GM21360 (cell line): ENCODE measurements around the gene ODAD4.

Experiments
- ATAC-seq: cut with Tn5 transposase; IDR thresholded peaks from one replicate; pipeline ENCODE4 v1.9.1; 2021; ENCODE audit warnings: mild to moderate bottlenecking, moderate library complexity; ENCODE audit not compliant: unreplicated experiment

The ODAD4 gene

DNA sequence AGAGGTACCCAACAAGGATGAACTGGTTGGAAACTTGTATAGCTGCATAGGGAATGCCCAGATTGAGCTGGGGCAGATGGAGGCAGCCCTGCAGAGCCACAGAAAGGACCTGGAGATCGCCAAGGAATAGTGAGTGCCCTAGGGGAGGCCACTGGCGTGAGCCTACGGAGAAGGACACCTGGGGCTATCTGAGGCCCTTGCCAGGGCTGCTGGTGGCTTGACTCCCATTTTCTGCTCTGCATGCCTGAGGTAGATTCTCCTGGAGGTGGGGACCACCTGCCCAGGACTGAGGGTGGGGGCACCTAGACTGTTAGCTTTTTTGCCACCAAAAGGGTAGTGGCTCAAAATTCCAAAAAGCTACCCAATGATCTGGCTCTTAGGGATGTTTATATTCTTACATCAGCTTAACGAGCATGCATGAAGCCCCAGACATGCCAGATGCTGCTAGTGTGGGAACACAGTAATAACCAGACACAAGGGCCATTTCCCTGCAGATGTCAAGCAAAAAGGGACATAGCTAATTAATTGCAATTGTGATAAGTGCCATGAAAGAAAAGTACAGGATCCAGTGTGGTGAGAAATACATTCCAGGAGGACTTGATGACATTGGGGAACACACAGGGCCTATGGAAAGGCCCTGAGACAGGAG, 8.8 kb downstream of the ODAD4 start:
- no peak for ATAC-seq

DNA sequence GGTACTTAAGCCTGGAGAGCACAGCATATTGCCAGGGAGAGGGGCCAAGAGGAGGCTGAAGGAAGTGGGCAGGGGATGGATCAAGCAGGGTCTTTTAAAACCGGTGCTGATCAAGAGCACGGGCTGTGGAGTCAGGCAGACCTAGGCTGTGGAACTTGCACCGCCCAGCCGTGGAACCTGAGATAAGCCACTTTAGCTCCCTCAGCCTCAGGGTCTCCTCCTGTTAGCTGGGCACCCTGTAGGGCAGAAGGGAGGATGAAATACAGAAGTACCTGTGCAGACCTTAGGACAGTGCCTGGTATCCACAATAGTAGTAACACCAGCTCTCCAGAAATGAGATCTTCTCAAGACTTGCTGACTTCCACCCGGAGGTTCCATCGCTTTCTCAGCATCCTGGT, 9.3 kb downstream of the ODAD4 start:
- ATAC-seq: no peak

DNA sequence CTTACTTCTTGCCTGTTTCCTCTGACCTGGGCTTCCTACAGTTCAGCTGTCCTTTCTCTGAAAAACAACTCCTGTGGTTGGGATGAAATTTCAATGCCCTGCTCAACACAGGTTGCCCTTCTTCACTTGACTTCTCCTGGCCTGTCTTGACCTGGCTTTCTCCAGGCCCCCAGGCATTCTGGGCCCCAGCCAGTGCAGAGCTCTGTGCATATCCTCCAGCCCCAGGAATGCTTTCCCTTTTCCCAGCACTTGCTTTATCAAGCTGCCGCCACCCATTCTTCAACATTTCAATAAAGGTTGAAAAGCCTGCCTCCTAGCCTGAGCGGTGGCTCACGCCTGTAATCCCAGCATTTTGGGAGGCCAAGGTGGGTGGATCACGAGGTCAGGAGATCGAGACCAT, 10.8 kb downstream of the ODAD4 start:
- no peak for ATAC-seq

DNA sequence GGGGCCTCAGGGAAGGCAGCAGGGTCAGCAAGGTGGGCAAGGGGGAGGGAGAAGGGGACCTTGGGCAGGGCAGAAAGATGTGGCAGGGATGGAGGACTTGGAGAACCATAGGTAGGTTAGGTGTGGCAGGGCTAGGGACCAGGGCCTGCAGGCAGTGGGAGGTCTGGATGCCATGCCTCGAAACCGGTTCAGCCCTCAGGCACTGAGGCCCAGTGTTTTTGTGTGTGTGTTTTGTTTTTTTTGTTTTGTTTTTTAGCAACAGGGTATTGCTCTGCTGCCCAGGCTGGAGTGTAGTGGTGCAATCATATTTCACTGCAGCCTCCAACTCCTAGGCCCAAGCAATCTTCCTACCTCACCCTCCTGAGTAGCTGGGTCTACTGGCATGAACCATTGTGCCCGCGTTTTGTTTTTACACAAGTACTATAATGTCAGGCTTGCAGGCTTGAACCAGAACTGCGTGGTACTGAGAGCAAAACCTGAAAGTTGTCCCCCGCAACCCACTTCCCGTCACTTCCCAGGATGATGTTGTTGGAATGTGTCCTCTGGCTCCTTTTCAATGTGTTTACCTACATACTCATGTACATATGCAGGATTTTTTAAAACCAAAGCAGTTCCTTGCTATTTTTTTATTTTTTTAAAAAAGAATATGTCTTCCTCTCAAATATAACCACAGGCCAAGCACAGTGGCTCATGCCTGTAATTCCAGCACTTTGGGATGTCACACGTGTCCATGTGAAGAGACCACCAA, 12.4 kb downstream of the ODAD4 start:
- no peak for ATAC-seq

DNA sequence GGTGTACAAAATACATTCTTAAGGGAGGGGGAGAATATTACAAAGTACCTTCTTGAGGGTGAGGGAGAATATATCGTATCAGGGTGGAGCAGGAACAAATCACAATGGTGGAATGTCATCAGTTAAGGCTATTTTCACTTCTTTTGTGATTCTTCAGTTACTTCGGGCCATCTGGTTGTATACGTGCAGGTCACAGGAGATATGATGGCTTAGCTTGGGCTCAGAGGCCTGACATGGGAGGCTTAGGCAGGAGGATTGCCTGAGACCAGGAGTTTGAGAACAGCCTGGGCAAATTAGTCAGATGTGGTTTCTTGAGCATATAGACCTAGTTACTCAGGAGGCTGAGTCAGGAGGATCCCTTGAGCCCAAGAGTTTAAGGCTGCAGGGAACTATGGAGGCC, 13.1 kb downstream of the ODAD4 start:
- ATAC-seq: no peak

DNA sequence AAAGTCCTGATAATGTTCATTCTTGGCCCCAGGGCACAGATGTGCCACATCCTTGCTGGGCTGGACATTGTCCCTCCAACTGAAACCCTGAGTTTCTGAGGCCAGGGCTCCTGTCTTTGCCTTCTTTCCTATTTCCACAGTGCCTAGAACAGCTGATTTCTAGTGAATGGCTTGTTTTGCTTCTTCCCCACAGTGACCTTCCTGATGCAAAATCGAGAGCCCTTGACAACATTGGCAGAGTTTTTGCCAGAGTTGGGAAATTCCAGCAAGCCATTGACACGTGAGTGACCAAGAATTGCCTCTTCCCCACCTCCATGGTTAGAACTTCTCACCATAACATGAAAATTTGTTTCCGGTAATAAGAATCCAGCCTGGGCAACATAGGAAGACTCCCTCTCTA, 14.5 kb downstream of the ODAD4 start:
- ATAC-seq: no peak

DNA sequence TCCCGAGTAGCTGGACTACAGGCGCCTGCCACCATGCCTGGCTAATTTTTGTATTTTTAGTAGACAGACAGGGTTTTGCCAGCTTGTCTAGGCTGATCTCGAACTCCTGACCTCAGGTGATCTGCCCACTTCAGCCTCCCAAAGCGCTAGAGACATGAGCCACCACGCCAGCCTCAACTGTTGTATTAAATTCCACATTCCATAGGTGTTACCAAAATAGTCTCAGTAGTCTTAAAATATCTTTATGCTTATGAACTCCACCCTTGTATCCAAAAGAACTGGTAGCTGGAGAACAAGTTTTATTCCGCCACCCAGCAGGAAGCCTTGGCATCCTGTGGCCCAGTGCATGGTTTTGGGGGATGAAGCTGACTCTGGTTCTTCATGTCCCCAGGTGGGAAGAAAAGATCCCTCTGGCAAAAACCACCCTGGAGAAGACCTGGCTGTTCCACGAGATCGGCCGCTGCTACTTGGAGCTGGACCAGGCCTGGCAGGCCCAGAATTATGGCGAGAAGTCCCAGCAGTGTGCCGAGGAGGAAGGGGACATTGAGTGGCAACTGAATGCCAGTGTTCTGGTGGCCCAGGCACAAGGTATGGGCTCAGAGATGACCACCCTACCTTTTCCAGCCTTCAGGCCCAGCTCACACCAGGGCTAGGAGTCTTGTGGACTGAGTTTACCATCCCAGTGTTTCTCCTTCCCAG, 18.5 kb downstream of the ODAD4 start:
- ATAC-seq: no peak

DNA sequence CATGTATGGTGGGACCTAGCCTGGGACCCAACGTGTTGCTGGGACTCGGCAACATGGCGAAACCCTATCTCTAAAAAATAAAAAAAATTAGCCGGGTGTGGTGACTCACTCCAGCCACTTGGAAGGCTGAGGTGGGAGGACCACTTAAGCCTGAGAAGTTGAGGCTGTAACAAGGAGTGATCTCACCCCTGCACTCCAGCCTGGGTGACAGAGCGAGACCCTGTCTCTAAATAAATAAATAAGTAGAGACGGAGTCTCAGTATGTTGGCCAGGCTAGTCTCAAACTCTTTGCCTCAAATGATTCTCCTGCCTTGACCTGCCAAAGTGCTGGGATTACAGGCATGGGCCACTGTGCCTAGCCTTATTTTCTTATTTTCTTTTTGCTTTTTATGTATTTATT, 26.1 kb downstream of the ODAD4 start:
- no peak for ATAC-seq

DNA sequence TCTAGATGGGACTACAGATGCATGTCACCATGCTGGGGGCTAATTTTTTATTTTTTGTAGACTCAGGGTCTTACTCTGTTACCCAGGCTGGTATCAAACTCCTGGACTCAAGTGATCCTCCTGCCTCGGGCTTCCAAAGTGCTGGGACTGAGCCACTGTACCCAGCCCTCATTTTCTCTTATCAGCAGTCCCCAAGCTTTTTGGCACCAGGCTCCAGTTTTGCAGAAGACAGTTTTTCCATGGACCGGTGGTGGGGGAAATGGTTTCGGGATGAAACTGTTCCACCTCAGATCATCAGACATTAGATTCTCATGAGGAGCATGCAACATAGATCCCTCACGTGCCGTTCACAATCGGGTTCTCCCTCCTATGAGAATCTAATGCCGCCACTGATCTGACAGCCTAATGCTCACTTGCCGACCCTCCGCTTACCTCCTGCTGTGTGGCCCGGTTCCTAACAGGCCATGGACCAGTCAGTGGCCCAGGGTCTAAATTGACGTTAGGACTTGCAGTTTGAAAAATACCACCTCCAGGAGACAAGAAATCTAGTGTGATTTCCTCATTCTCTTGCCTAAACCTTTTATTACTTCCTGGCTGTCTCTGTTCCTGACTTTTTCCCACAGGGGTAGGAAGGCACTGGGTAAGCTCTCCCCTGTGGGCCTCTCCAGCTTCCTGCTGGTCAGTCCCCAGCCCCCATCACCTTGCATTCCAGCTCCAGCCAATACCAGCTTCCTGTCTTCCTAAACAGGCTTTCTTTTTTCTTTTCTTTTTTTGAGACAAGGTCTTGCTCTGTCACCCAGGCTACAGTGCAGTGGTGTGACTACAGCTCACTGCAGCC, 26.8 kb downstream of the ODAD4 start:
- no peak for ATAC-seq

DNA sequence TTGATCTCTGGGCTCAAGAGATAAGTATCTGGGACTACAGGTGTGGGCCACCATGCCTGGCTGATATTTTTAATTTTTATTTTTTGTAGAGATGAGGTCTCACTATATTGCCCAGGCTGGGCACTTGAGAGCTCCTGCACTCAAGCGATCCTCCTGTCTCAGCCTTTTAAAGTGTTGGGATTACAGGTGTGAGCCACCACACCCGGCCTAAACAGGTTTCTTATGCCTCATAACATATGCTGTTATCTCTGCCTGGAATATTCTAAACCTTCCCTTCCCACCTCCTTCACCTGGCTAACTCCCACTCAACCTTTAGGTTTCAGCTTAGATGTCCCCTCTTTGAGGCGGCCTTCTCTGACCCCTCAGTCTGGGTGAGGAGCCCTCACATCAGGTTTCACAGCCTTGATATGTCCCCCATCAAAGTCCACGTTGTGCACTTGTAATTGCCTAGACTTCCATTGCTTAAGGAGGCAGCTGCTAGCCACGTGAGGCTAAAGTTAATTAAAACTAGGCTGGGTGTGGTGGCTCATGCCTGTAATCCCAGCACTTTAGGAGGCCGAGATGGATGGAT, 27.5 kb downstream of the ODAD4 start:
- ATAC-seq: no peak

DNA sequence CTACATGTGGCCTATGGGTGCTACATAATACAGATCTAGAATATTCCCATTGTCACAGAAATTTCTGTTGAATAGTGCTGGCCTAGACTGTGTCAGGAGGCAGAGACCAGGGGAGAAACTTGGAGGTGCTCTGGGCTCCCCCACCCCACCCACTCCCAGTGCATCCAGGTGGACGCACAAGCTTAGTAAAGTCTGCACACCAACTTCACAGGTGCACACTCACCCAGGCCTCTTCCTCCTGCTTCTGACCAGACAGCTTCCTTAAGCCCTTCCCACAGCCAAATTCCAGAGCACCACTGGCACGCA, 28.6 kb downstream of the ODAD4 start:
- no peak for ATAC-seq

DNA sequence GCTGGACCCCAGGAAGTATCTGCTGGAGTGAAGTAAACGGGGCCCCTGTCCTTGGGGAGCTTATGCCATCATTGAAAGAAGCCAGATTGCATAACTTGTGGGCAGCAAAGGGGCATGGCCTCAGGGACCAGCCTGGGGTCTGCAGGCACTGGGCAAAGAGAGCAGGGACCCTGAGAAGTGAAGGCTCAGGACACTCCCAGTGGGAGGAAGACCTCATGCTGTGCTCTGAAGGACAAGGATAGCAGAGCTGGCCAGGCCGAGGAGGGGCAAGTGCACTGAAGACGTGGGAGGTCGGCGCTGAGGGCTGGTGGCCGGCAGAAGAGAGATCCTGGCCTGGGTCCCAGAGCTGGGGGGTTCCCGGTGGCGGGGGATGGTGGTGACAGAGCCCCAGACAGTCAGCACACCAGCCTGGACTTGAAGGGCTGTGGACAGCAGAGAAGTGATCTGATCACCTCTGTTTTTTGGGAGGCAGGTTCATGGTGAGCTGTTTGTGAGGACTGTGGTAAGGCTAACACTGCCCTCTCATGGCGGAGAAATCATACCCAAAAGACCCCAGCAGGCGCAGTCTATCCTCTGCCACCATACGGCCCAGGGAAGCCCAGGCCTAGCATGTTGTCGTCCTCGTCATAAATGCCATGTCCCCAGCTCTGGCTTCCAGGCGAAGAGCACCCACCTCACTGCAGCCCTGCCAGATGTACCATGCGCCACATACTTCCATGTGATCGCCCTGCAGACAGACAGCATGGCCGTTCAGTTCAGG, 29.1 kb downstream of the ODAD4 start:
- no peak for ATAC-seq

DNA sequence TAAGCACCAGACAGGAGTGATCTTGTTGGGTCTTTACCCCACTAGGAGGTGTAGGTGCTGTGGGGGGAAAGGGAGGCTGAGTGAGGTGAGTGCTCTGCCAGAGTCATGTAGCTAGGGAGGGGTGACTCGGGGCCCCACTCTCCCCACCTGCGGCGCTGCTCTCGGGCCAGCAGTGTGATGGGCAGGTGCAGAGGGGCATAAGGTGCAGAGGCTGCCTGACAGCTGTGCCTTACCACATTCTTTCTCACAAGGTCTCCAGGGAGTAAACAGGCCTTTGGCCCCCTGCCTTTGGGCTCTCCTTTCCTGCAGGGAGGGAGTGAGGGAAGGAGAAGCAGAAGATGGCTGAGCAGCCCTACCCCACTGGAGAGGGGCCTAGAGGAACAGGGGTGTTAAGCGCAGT, 31.7 kb downstream of the ODAD4 start:
- no peak for ATAC-seq

DNA sequence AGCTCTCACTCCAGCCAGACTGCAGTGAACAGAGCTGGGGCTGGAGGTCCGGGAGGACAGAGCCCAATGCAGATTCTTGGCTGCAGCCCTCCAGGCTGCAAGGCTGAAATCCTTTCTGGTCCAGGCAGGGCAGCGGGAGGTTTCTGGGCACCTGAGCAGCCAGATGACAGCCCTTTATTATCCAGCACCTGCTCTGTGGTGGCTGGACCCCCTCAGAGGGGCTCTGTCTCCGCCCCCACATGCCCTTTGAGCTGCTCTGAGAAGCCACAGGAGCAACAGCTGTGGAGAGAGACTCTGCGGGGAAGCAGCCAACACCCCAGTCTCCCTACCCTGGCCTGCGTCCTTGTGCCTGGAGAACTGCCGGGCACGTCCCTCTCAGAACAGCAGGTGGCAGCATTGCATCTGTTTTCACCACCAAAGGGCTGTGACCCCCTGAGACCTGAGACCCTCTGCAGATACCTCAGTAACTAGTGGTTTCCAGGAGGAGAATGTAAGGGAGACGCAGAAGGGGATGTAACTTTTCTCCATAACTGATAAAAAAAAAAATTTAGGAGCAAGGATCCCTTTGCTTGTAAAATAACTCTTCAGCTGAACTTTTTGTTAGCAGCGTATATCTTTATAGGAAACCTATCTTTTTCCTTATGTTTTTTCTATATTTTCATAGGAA, 32.5 kb downstream of the ODAD4 start:
- no peak for ATAC-seq

DNA sequence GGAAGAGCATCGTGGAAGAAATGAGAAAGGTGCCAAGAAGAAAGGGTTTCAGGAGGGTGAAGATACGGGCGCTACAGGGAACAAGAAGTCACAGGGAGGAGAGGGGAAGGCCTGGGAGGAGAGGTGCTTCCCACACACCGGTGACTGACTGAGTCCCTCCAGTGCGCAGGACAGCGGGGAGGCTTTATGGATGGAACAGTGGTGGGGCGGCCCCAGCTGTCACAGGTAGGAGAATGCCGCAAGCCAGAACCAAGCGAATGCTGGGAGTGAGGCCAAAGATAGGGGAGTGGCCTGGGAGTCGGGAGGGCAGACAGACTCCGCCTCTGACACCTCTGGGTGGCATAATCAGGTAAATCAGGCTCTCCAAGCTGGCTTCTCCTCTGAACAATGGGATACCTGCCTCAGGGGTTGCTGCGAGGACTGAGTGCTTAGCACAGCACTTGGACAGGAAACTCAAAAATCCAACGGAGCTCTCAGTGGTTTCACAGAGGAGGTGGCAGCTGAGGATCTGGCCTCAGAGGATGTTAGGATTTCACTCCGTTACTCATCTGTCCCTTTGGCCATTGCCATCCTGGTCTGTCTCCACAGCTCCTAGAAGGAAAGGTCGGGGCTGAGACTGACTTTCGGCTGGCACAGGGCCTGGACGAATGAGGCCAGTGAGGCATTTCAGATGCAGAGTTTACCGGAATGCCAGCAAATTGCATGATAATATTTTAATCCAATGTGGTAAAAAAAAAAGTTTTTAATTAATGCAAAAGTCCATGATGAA, 35.5 kb downstream of the ODAD4 start:
- ATAC-seq: no peak

DNA sequence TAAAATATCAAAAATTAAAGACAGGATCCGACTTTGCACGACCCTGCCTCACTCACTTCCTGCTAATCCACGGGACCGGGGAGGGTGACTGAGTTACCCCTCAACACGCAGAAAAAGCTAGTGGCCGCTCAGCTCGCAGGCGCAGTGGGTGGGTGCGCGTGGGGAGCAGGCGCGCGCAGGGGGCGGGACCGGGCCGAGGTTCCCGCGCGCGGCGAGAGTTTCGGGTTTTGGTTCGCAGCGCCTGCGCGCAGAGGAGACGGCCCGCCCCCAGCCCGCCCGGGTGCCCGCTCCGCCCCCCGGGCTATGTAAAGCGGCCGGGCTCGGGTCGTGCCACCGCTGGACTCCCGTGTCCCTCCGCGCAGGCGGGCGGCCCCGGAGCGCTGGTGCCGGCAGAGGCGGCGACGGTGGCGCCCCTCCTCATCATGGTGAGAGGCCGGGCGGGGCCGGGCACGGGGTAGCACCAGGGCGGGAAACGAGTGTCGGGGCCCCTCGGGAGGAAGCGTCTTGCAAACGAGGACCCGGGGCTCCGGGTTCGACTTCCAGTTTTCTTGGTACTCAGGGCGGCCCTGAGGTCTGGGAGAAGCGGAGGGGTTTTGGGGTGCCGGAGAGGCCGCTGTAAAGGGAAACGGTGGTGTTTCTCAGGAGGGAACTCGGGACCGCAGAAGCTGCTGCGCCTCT, 36.2 kb downstream of the ODAD4 start, which contains the start of gene CNP:
CNP (plus strand) TSS at position 333 of the 678 bp plus-strand sequence; CDS start at position 423, 90 bp downstream.
- peak; percentile 56 for ATAC-seq

DNA sequence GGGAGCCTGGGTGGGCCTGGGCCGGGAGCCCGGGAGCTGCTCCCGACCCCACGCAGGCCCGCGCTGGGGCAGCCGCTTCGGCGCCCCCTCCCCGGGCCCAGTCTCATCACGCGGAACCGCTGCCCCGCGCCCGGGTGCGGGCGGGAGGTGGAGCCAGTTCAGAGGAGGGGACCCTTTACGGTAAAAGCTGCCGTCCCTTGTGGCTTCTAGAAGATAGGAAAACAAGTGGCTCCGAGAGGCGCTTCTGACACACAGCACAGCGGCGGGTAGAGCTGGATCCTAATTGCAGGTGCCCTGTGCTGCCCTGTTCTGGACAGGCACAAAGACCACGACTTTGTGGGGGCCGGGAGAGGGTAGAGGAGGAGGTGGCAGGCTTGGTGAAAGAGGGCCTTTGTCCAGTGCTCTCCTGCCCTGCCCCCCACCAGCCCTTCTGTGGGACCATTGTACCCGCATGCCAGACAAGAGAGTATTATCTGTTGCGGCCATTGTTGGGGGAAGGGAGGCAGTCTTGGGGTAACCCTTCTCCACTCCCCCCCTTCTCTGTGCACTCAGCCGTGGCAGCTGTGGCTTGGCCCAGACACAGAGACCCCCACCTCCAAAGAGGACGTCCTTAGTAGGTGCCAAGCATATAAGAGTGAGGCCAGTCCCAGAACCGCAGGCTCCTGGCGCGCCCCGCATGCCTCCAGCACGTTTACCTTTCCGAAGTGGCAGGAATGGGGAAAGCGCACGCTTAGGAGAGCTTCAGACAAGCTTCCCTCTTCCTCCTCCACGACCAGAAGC, 36.9 kb downstream of the ODAD4 start:
- peak; percentile 21 for ATAC-seq
